ENCODE results near the gene ANKRD29.

Gene ANKRD29

DNA sequence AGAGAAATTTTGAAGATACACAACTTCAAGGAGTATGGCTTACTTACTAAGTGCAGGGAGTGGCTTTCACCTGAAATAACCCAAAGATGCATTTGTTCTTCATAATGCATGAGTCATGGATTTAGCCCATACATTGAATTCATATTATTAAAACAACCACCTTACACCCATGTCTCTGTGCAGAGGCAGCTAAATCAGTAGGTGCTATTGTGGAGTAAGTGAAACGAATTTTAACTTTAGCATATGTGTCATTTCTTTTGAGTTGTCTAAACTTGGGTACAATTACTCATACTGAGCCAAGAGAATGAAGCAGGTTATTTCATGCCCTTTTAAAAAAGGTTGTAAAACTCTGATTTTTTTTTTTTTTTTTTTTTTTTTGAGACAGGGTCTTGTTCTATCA is 11.0 kb upstream of the ANKRD29 start:
- DNase-seq (ENCODE audit: low read depth), result no peak
- TF ChIP-seq, protein P1, sequence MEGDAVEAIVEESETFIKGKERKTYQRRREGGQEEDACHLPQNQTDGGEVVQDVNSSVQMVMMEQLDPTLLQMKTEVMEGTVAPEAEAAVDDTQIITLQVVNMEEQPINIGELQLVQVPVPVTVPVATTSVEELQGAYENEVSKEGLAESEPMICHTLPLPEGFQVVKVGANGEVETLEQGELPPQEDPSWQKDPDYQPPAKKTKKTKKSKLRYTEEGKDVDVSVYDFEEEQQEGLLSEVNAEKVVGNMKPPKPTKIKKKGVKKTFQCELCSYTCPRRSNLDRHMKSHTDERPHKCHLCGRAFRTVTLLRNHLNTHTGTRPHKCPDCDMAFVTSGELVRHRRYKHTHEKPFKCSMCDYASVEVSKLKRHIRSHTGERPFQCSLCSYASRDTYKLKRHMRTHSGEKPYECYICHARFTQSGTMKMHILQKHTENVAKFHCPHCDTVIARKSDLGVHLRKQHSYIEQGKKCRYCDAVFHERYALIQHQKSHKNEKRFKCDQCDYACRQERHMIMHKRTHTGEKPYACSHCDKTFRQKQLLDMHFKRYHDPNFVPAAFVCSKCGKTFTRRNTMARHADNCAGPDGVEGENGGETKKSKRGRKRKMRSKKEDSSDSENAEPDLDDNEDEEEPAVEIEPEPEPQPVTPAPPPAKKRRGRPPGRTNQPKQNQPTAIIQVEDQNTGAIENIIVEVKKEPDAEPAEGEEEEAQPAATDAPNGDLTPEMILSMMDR (IDR thresholded peaks at IDR 0.05; ENCODE audit: control insufficient read depth, extremely low read depth, insufficient read depth), result no peak
- H3K4me3 ChIP-seq (ENCODE audit: low read depth, low read length), result no peak overlapping the region

DNA sequence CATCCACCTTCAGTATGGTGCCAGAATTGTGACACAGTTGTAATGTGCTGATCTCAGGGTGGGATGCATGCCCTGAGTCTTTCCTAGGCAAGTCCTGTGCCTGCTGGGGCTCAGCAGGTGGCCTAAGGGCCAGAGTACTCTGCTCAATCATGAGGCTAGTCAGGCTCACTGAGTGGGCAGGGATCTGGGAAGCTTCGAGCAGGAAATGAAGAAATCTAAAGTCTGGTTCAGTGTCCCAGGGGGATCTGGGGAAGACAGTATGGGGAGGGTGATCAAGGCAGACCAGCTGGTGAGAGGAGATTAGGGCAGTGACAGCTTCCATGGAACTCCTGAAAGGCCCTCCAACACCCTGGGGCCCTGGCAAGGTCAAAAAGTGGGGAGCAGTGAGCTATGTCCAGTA is 8.9 kb upstream of the ANKRD29 start:
- no peak for DNase-seq (ENCODE audit: low read depth)
- no peak overlapping the region for H3K4me3 ChIP-seq (ENCODE audit: low read depth, low read length)
- TF ChIP-seq, protein P1 (IDR thresholded peaks at IDR 0.05; ENCODE audit: control insufficient read depth, extremely low read depth, insufficient read depth), result no peak

DNA sequence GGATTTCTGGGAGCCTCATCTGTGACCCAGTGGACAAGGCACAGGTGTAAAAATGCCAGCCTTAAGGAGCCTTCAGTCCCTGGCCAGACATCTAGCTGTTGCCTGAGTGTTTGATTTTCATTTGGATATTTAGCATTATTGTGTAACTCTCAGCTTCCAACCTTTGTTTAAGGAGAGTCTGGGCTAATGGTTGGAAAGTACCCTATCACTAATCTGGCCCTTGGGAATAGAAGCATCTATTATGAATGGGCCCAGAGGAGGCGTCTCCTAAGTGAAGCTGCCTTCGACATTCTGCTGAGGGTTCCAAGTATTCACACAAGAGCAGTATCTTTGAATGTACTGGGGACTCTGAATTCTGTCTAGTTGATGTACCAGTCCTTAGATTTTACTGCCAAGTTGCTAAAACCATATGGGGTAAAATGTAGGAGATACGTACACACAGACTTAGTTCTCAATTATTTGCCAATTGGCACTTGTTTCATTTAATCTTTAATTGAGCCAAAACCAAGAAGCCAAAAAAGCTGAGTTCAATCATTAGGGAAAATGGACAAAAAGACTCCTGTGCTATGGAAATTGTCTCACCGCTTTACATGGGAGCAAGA is 7.2 kb upstream of the ANKRD29 start:
- DNase-seq (ENCODE audit: low read depth), result no peak
- TF ChIP-seq, protein P1 (IDR thresholded peaks at IDR 0.05; ENCODE audit: control insufficient read depth, extremely low read depth, insufficient read depth), result no peak
- no peak overlapping the region for H3K4me3 ChIP-seq (ENCODE audit: low read depth, low read length)

DNA sequence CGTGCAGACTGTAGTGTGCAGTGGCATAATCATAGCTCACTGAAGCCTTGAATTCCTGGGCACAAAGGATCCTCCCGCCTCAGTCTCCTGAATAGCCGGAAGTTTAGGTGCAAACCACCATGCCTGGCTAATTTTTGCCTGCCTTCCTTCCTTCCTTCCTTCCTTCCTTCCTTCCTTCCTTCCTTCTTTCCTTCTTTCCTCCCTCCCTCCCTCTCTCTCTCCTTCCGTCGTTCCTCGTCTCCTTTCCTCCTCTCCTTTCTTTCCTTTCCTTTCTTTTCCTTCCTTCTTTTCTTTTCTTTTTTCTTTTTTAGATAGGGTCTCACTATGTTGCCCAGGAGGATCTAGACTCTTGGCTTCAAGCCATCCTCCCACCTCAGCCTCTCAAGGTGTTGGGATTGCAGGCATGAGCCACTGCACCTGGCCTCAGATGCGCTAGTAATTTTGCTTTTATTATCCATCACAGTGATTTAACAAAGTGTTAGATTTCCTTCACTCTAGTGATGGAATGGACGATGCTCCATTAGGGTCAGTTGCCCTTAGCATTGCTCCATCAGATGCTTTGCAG is 6.6 kb upstream of the ANKRD29 start:
- no peak overlapping the region for H3K4me3 ChIP-seq (ENCODE audit: low read depth, low read length)
- no peak for DNase-seq (ENCODE audit: low read depth)
- TF ChIP-seq, protein P1 (IDR thresholded peaks at IDR 0.05; ENCODE audit: control insufficient read depth, extremely low read depth, insufficient read depth), result no peak

DNA sequence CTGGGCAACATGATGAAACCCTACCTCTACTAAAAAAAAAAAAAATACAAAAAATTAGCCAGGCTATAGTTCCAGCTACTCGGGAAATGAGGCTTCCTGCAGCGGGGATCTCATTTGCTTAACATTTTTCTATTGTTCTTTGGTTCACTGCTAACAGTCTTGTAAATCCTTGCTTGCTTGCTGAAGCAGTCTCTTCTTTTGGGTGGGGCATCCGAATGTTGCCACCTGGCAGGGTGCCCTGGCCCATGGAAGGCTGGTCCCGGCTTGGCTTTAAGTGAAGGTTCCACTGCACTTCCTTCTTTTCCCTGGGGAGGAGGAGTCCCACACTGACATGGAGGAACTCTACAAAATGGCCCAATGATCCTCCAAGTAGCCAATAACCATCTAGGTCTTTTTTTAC is 6.0 kb upstream of the ANKRD29 start:
- no peak overlapping the region for H3K4me3 ChIP-seq (ENCODE audit: low read depth, low read length)
- TF ChIP-seq, protein P1 (IDR thresholded peaks at IDR 0.05; ENCODE audit: control insufficient read depth, extremely low read depth, insufficient read depth), result no peak
- peak; percentile 17 for DNase-seq (ENCODE audit: low read depth)

DNA sequence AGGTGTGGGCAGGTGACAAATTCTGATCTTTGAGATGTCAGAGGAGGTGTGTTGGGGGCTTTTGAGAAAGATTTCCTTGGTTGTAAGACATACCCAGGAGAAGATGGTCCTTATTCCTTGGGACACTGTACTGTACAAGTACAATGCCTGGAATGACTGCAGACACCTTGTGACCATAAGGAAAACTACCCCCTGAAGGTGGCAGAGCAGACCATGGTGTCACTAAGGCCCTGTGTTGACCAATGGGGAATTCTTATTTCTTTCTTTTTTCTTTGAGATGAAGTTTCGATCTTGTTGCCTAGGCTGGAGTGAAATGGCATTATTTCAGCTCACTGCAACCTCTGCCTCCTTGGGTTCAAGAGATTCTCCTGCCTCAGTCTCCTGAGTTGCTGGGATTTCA is 4.4 kb upstream of the ANKRD29 start:
- TF ChIP-seq, protein P1 (IDR thresholded peaks at IDR 0.05; ENCODE audit: control insufficient read depth, extremely low read depth, insufficient read depth), result no peak
- H3K4me3 ChIP-seq (ENCODE audit: low read depth, low read length), result no peak overlapping the region
- no peak for DNase-seq (ENCODE audit: low read depth)

DNA sequence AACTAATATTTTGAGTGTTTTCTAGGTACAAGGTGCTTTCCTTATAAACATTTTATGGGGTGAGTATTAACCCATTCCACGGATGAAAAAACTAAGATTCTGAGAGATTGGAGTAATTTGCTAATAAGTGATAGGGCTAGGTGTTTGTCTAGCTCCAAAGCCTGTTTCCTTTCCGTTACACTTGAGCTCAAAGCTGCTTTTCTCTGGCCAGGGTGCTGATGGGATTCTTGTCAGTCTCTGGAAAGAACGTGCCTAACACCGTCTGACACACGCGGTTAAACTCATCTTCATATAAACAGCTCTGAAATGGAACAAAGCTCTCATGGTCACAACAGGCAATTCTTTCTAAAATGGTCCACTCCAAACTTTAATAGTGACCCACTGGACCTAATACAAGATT is 2.0 kb upstream of the ANKRD29 start:
- TF ChIP-seq, protein P1 (IDR thresholded peaks at IDR 0.05; ENCODE audit: control insufficient read depth, extremely low read depth, insufficient read depth), result no peak
- H3K4me3 ChIP-seq (ENCODE audit: low read depth, low read length), result no peak overlapping the region
- DNase-seq (ENCODE audit: low read depth), result peak; percentile 46
